Epithelial cell of esophagus (primary cell): ENCODE data around the gene MRM3.
"Not testable (repeated sequence)": the region's sequence is repeated elsewhere in the genome, so short reads cannot be mapped to it uniquely, and the experiment has no call there.

Experiments
- DNase-seq: peaks from one replicate; pipeline ENCODE4 v3.0.0; 2010; ENCODE audit warnings: low read depth
- H3K4me3 ChIP-seq: 2 replicates; pipeline ENCODE4 v1.5.1; 2011; ENCODE audit warnings: mild to moderate bottlenecking, low read length, control low read depth
- CTCF ChIP-seq: IDR thresholded peaks from 2 replicates; pipeline ENCODE4 v1.5.1; 2011; ENCODE audit warnings: low read depth, mild to moderate bottlenecking, low read length, control low read depth, inconsistent platforms; ENCODE audit not compliant: insufficient read depth; ENCODE audit errors: missing control alignments

The MRM3 gene

DNA sequence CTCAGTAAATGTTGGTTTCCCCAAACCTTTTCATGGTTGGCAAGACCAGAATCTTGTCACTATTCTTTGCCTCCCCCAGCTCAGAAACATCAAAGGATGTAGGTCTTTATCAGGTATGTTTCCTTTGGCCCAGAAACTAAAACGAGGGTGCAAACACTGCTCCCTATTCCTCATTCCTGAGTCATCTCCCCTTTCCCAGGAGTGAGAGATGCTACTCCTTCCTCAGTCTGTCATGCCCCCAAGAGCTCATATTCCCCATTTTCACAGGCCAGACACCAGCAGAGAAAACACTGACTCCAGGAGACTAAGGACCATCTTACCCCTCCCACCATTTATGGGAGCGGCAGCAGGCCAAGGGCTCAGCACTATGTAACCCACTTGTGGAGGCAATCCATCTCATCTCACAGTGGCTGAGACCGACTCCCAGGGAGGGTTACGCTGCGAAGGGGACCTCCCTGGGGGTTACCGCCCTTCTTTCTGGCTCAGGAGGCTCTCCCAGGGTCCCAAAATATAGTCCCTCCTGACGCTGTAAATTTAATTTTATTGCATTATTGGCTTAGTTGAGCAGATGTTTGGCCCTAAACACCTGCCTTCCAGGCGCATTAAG is 31.6 kb upstream of the MRM3 start:
- peak overlapping the region; percentile 73 for H3K4me3 ChIP-seq
- peak; percentile 55 for DNase-seq
- TF ChIP-seq CTCF: no peak

- DNase-seq: peak; percentile 52
- no peak for TF ChIP-seq CTCF
- peak overlapping the region; percentile 73 for H3K4me3 ChIP-seq
Measured at GRCh38 chr17:751269-752001, 30.7 kb upstream of the MRM3 start.

- TF ChIP-seq CTCF: peak; percentile 70
- peak within 1 kb of the TSS; percentile 73 for H3K4me3 ChIP-seq
- DNase-seq: peak; percentile 87
Measured at GRCh38 chr17:752002-752619, 30.0 kb upstream of the MRM3 start, which contains the start of gene GEMIN4. GEMIN4 (minus strand) TSS chr17:752264; CDS start chr17:752142, 122 bp downstream.

DNA sequence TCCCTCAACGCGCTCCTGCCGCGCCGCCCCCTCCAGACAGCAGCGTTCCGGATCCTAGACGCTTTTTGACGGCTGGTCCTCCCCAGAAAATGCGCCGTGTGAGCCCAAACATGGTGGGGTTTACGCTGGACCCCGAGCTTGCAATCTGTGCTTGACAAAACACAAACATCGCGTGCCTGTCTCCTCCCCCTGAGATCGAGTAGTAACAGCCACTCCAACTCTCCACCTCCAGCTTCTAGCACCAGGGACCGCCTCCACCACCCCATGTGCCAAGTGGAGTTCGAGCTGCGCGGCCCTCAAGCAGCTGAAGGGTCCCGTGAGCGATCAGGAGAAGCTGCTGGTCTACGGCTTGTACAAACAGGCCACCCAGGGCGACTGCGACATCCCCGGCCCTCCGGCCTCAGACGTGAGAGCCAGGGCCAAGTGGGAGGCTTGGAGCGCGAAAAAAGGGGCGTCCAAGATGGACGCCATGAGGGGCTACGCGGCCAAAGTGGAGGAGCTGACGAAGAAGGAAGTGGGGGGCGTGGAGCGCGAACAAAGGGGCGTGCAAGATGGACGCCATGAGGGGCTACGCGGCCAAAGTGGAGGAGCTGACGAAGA is 29.4 kb upstream of the MRM3 start:
- peak; percentile 39 for DNase-seq
- no peak for TF ChIP-seq CTCF
- peak overlapping the region; percentile 73 for H3K4me3 ChIP-seq

DNA sequence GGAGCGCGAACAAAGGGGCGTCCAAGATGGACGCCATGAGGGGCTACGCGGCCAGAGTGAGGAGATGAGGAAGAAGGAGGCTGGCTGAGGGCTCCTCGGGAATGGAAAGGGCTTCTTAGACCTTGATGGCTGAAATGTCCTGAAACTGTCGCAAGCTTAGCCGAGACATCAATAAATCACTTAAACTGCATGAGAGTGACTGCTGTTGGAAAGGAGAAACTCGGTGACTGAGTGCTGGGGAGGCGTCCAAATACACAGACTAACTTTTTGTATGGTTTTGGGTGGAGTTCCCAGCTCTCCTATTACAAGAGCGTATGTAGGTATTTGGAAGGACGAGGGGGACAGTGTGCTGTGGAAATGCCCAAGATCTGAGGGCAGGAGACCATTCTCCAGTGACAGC is 28.7 kb upstream of the MRM3 start:
- no peak for DNase-seq
- TF ChIP-seq CTCF: no peak
- H3K4me3 ChIP-seq: no peak overlapping the region

GRCh38 chr17:755319-755961 is 26.7 kb upstream of the MRM3 start:
- DNase-seq, H3K4me3 ChIP-seq: not testable (repeated sequence)

GRCh38 chr17:756010-756567 is 26.1 kb upstream of the MRM3 start:
- not testable (repeated sequence) for DNase-seq, H3K4me3 ChIP-seq
